GM21717 (cell line): Measurements from ENCODE around the gene INO80.

ENCODE experiments used
- ATAC-seq: cut with Tn5 transposase; IDR thresholded peaks from one replicate; pipeline ENCODE4 v1.9.1; 2021; ENCODE audit warnings: mild to moderate bottlenecking, moderate library complexity; ENCODE audit not compliant: unreplicated experiment

The INO80 gene

GRCh38 chr15:40932649-40933516 lies 183.2 kb downstream of the INO80 start:
- no peak for ATAC-seq

- no peak for ATAC-seq
Measured at GRCh38 chr15:40932156-40932555, 183.9 kb downstream of the INO80 start.

GRCh38 chr15:40931300-40932142 lies 184.6 kb downstream of the INO80 start:
- no peak for ATAC-seq

GRCh38 chr15:40930430-40931299 lies 185.4 kb downstream of the INO80 start:
- no peak for ATAC-seq

- no peak for ATAC-seq
Measured at GRCh38 chr15:40929660-40930429, 186.2 kb downstream of the INO80 start.
